ENCODE data around the gene FKBP5. TPM values are rescaled to one million over a fixed set of nuclear protein-coding genes. Genes with fewer than 3 reads are reported as not detected.
"Not testable (repeated sequence)": the region's sequence is repeated elsewhere in the genome, so short reads cannot be mapped to it uniquely, and the experiment has no call there.

The FKBP5 gene
- total and polyA plus RNA-seq, 2 experiments from 2014 or later: 73.6 to 254 TPM

DNA sequence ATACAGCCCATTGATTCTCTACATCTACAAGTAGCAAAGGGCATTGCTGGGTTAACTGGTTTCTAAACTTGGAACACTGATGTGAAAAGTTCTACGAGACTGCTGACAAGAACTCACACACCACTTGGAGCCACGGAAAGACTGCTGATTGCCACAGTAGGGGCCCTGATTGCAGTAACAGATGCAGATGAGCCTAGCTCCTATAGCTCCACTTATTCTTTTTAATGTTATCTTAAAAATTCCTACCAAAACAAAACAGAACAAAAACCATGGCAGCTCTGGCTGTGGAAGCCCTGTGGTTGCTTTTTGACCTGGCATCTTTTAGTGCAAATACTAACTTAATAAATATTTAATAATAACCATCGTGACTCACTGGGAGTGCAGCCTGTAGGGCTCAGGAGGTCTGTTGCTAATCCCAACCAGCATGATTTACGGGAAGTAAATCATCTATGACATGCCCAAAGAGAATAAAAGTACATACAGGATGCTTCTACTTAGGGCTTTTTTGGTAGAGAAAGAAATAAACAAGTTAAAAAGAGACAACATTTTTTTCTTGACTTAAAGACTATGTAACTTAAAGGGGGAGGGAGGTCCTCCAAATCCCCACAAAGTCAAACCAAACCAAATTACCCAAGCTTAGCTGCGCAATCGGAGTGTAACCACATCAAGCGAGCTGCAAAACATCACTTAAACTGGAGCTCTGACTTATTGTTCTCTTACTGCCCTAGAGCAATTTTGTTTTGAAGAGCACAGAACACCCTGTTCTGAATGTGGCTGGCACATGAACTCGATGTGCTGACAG lies 87.2 kb downstream of the FKBP5 start:
- TF ChIP-seq EZH2phosphoT487 (IDR thresholded peaks at IDR 0.05; ENCODE audit: low read depth, severe bottlenecking, unreplicated experiment) (no peak), EZH2 (IDR thresholded peaks at IDR 0.05; ENCODE audit: borderline replicate concordance) (no peak), CTCF (IDR thresholded peaks at IDR 0.05; ENCODE audit: poor library complexity) (no peak)
- Histone ChIP-seq H3K79me2 (no peaks in the 10 kb centered on the region), H3K27me3 (no peaks in the 10 kb centered on the region), H3K4me3 (no peak overlapping the region), H3K36me3 (replicated peaks; ENCODE audit: insufficient read depth, low read depth) (no peaks in the 10 kb centered on the region), H3K9me2 (replicated peaks; ENCODE audit: insufficient read depth) (no peaks in the 10 kb centered on the region), H4K20me1 (ENCODE audit: insufficient read depth, poor library complexity, severe bottlenecking) (no peaks in the 10 kb centered on the region), H3K9me3 (ENCODE audit: low read depth) (no peaks in the 10 kb centered on the region), H3K27ac (peak overlapping the region; percentile 70), H3K4me2 (peak overlapping the region; percentile 46), H3K4me1 (ENCODE audit: insufficient read depth) (peaks cover 41% of the 10 kb centered on the region), H2AFZ (no peak overlapping the region)
- DNase-seq (ENCODE audit: low spot score): peak; percentile 47
- 26% methylated on average over 8 of the region's 8 CpGs for WGBS (ENCODE audit: low lambda C conversion rate, missing lambda C conversion rate)

DNA sequence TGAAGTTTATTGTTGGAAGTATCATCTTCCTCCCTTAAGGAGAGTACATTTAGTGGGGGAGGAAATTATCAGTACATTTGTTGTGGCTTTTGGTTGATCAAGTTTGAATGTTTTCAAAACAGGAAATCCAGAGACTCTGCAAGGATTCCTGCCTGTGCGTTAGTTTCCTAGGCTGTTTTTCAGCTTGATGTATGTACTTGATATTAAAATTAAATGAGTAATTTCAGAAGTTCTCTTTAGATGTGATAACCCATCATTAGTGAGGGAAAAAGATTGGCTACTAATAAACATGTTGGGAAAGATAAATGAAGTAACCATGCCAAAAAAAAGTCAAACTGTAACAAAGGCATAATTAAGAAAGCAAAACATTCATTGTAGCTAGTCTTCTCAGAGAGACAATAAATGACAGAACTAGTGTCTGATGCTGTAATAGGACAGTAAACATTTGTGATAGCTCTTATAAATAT lies 88.0 kb downstream of the FKBP5 start:
- Histone ChIP-seq H3K9me2 (replicated peaks; ENCODE audit: insufficient read depth) (no peaks in the 10 kb centered on the region), H3K79me2 (no peaks in the 10 kb centered on the region), H3K4me2 (peak overlapping the region; percentile 46), H3K27ac (peak overlapping the region; percentile 70), H3K9me3 (ENCODE audit: low read depth) (no peaks in the 10 kb centered on the region), H4K20me1 (ENCODE audit: insufficient read depth, poor library complexity, severe bottlenecking) (no peaks in the 10 kb centered on the region), H3K27me3 (no peaks in the 10 kb centered on the region), H3K36me3 (replicated peaks; ENCODE audit: insufficient read depth, low read depth) (no peaks in the 10 kb centered on the region), H3K4me3 (no peak overlapping the region), H2AFZ (no peak overlapping the region), H3K4me1 (ENCODE audit: insufficient read depth) (peaks cover 46% of the 10 kb centered on the region)
- no peak for DNase-seq (ENCODE audit: low spot score)
- TF ChIP-seq EZH2phosphoT487 (IDR thresholded peaks at IDR 0.05; ENCODE audit: low read depth, severe bottlenecking, unreplicated experiment): no peak
- TF ChIP-seq CTCF (IDR thresholded peaks at IDR 0.05; ENCODE audit: poor library complexity): no peak
- no peak for TF ChIP-seq EZH2 (IDR thresholded peaks at IDR 0.05; ENCODE audit: borderline replicate concordance)
- 50% methylated on average over 1 of the region's 1 CpG for WGBS (ENCODE audit: low lambda C conversion rate, missing lambda C conversion rate)

GRCh38 chr6:35599761-35600658 lies 88.7 kb downstream of the FKBP5 start:
- H3K27ac ChIP-seq: peak overlapping the region; percentile 70
- H3K36me3 ChIP-seq (replicated peaks; ENCODE audit: insufficient read depth, low read depth): no peaks in the 10 kb centered on the region
- no peaks in the 10 kb centered on the region for H3K9me2 ChIP-seq (replicated peaks; ENCODE audit: insufficient read depth)
- no peaks in the 10 kb centered on the region for H3K27me3 ChIP-seq
- no peak for DNase-seq (ENCODE audit: low spot score)
- no peaks in the 10 kb centered on the region for H3K9me3 ChIP-seq (ENCODE audit: low read depth)
- H4K20me1 ChIP-seq (ENCODE audit: insufficient read depth, poor library complexity, severe bottlenecking): no peaks in the 10 kb centered on the region
- 90% methylated on average over 8 of the region's 8 CpGs for WGBS (ENCODE audit: low lambda C conversion rate, missing lambda C conversion rate)
- TF ChIP-seq EZH2 (IDR thresholded peaks at IDR 0.05; ENCODE audit: borderline replicate concordance) (no peak), CTCF (IDR thresholded peaks at IDR 0.05; ENCODE audit: poor library complexity) (no peak), EZH2phosphoT487 (IDR thresholded peaks at IDR 0.05; ENCODE audit: low read depth, severe bottlenecking, unreplicated experiment) (no peak)
- no peaks in the 10 kb centered on the region for H3K79me2 ChIP-seq
- no peak overlapping the region for H3K4me2 ChIP-seq
- no peak overlapping the region for H3K4me3 ChIP-seq
- H3K4me1 ChIP-seq (ENCODE audit: insufficient read depth): peaks cover 46% of the 10 kb centered on the region
- H2AFZ ChIP-seq: no peak overlapping the region

DNA sequence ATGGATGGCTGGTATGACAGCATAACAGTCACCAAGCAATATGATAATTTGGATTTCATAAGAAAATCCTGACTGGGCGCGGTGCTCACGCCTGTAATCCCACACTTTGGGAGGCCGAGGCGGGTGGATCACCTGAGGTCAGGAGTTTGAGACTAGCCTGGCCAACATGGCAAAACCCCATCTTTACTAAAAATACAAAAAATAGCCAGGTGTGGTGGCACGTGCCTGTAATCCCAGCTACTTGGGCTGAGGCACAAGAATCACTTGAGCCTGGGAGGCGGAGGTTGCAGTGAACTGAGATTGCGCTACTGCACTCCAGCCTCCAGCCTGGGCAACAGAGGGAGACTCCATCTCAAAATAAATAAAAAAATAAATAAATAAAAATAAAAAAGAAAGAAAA lies 90.1 kb downstream of the FKBP5 start:
- not testable (repeated sequence) for H3K9me3 ChIP-seq (ENCODE audit: low read depth); H3K36me3 ChIP-seq (replicated peaks; ENCODE audit: insufficient read depth, low read depth); H3K4me2 ChIP-seq; H2AFZ ChIP-seq; H3K4me3 ChIP-seq; H3K27ac ChIP-seq; DNase-seq (ENCODE audit: low spot score); H3K9me2 ChIP-seq (replicated peaks; ENCODE audit: insufficient read depth); H3K79me2 ChIP-seq; H4K20me1 ChIP-seq (ENCODE audit: insufficient read depth, poor library complexity, severe bottlenecking); H3K27me3 ChIP-seq
- 93% methylated on average over 8 of the region's 8 CpGs for WGBS (ENCODE audit: low lambda C conversion rate, missing lambda C conversion rate)
- H3K4me1 ChIP-seq (ENCODE audit: insufficient read depth): peaks cover 46% of the 10 kb centered on the region
